Neutrophil (primary cell): ENCODE measurements around the gene NTM.

ENCODE experiments used
- H3K27ac ChIP-seq: fragments of 200-600 bp; sonication (generic); 2 replicates; pipeline ENCODE4 v1.5.1; 2016; ENCODE audit warnings: mild to moderate bottlenecking, moderate library complexity
- H3K27me3 ChIP-seq: fragments of 200-600 bp; sonication (generic); 2 replicates; pipeline ENCODE4 v1.6.0; 2016; ENCODE audit warnings: mild to moderate bottlenecking
- H3K36me3 ChIP-seq: fragments of 200-600 bp; sonication (generic); 2 replicates; pipeline ENCODE4 v1.5.1; 2017
- H3K4me1 ChIP-seq, 2 experiments: fragments of 200-600 bp in 1 of 2; sonication (generic) in 1 of 2; 1 replicate in 1 of 2; 2 replicates in 1 of 2; pipeline versions ENCODE4 v1.5.1 to v1.6.1; 2013 to 2016; ENCODE audit warnings: low read depth in 1 of 2, low read length in 1 of 2, mild to moderate bottlenecking in 1 of 2, moderate library complexity in 1 of 2; ENCODE audit not compliant: control insufficient read depth in 1 of 2, insufficient read depth in 1 of 2
- H3K4me3 ChIP-seq, 2 experiments: fragments of 200-600 bp in 1 of 2; sonication (generic) in 1 of 2; 1 replicate in 1 of 2; 2 replicates in 1 of 2; pipeline ENCODE4 v1.5.1; 2013 to 2016; ENCODE audit warnings: low read depth in 1 of 2, low read length in 1 of 2, mild to moderate bottlenecking in 1 of 2, moderate library complexity in 1 of 2
- H3K9me3 ChIP-seq: fragments of 200-600 bp; sonication (generic); 2 replicates; pipeline ENCODE4 v1.5.1; 2016
- CTCF ChIP-seq: fragments of 200-600 bp; sonication (generic); IDR thresholded peaks from 2 replicates; pipeline ENCODE4 v1.5.1; 2016; ENCODE audit warnings: antibody characterized with exemption

The NTM gene

GRCh38 chr11:131458421-131458820, 88.0 kb downstream of the NTM start:
- TF ChIP-seq CTCF, result no peak
- peaks cover 12% of the 10 kb centered on the region for H3K27me3 ChIP-seq
- no peak overlapping the region for H3K4me3 ChIP-seq
- H3K4me1 ChIP-seq, result no peaks in the 10 kb centered on the region
- H3K36me3 ChIP-seq, result no peaks in the 10 kb centered on the region
- no peaks in the 10 kb centered on the region for H3K9me3 ChIP-seq
- H3K27ac ChIP-seq, result no peak overlapping the region

- H3K27ac ChIP-seq, result no peak overlapping the region
- H3K36me3 ChIP-seq, result no peaks in the 10 kb centered on the region
- no peak for TF ChIP-seq CTCF
- no peaks in the 10 kb centered on the region for H3K4me1 ChIP-seq
- no peaks in the 10 kb centered on the region for H3K9me3 ChIP-seq
- no peak overlapping the region for H3K4me3 ChIP-seq
- peaks cover 37% of the 10 kb centered on the region for H3K27me3 ChIP-seq
Observed at GRCh38 chr11:131460931-131461330, 90.5 kb downstream of the NTM start.

- Histone ChIP-seq H3K4me1 (no peaks in the 10 kb centered on the region), H3K27ac (no peak overlapping the region), H3K36me3 (no peaks in the 10 kb centered on the region), H3K4me3 (no peak overlapping the region), H3K27me3 (peaks cover 41% of the 10 kb centered on the region), H3K9me3 (no peaks in the 10 kb centered on the region)
- no peak for TF ChIP-seq CTCF
Observed at GRCh38 chr11:131462622-131463021, 92.2 kb downstream of the NTM start.

GRCh38 chr11:131463162-131463561, 92.7 kb downstream of the NTM start:
- TF ChIP-seq CTCF, result no peak
- H3K9me3 ChIP-seq, result no peaks in the 10 kb centered on the region

GRCh38 chr11:131463649-131464425, 93.4 kb downstream of the NTM start:
- Histone ChIP-seq H3K4me1 (no peaks in the 10 kb centered on the region), H3K9me3 (no peaks in the 10 kb centered on the region), H3K27ac (no peak overlapping the region), H3K36me3 (no peaks in the 10 kb centered on the region), H3K27me3 (peaks cover 41% of the 10 kb centered on the region), H3K4me3 (no peak overlapping the region)
- no peak for TF ChIP-seq CTCF

More at GRCh38 chr11:131463162-131463561, 92.7 kb downstream of the NTM start:
- Histone ChIP-seq H3K36me3 (no peaks in the 10 kb centered on the region), H3K27me3 (peaks cover 41% of the 10 kb centered on the region), H3K27ac (no peak overlapping the region), H3K4me1 (no peaks in the 10 kb centered on the region), H3K4me3 (no peak overlapping the region)
